Progenitor cell of endocrine pancreas (in vitro differentiated cells): Measurements from ENCODE around the gene LAMA2. TPM values are rescaled to one million over a fixed set of nuclear protein-coding genes. Genes with fewer than 3 reads are reported as not detected.

Experiments
- DNase-seq: peaks from one replicate; pipeline ENCODE4 v3.0.0; 2021; ENCODE audit warnings: low spot score; ENCODE audit not compliant: unreplicated experiment
- H3K27ac Mint-ChIP-seq: 2 replicates; pipeline ENCODE4 v1.8.0; 2021; ENCODE audit warnings: mild to moderate bottlenecking, moderate library complexity, mixed read lengths
- H3K27me3 Mint-ChIP-seq: 2 replicates; pipeline ENCODE4 v1.8.0; 2021; ENCODE audit warnings: mixed read lengths
- H3K36me3 Mint-ChIP-seq: 2 replicates; pipeline ENCODE4 v1.8.0; 2022; ENCODE audit warnings: mixed read lengths; ENCODE audit not compliant: insufficient read depth
- H3K4me1 Mint-ChIP-seq: 2 replicates; pipeline ENCODE4 v1.8.0; 2021; ENCODE audit warnings: low read depth, mixed read lengths
- H3K4me3 Mint-ChIP-seq: 2 replicates; pipeline ENCODE4 v1.8.0; 2021; ENCODE audit warnings: low read depth, mild to moderate bottlenecking, moderate library complexity, mixed read lengths
- H3K9me3 Mint-ChIP-seq: 2 replicates; pipeline ENCODE4 v1.8.0; 2021; ENCODE audit warnings: low read depth, mixed read lengths
- total RNA-seq: library from RNA; stranded (reverse); gene quantifications from 2 replicates; pipeline ENCODE4 v1.2.1, GENCODE V29; 2021
- TF ChIP-seq, protein P1 (sequence below): fragments of 200-600 bp; sonication (generic); IDR thresholded peaks from one replicate; pipeline ENCODE4 v1.5.0; 2021; ENCODE audit warnings: antibody characterized with exemption, mild to moderate bottlenecking; ENCODE audit not compliant: unreplicated experiment

The LAMA2 gene
- total RNA-seq, 1 donor from 2014 or later = 0.22 TPM

DNA sequence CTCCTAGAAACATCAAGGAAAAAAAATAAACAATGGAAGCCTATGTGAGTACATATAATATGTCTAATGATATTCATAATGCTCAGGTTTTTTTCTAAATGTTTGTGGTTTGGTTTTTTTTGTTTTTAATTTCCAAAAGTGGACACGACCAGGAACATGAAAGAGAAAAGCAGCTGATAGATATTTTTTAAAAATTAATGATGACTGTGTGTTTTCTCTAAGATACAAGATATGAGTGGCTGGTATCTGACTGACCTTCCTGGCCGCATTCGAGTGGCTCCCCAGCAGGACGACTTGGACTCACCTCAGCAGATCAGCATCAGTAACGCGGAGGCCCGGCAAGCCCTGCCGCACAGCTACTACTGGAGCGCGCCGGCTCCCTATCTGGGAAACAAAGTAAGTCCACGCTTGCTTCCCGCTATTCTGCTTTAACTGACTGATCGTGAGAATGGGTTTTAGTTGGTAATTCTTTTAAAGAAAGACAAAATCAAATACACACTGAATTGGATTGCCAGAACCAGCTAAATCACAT, 309.6 kb downstream of the LAMA2 start:
- Mint-ChIP-seq H3K36me3 (no peaks in the 10 kb centered on the region), H3K9me3 (no peaks in the 10 kb centered on the region), H3K27ac (no peak overlapping the region), H3K27me3 (peaks cover 17% of the 10 kb centered on the region), H3K4me1 (no peaks in the 10 kb centered on the region), H3K4me3 (no peak overlapping the region)
- TF ChIP-seq, protein P1, sequence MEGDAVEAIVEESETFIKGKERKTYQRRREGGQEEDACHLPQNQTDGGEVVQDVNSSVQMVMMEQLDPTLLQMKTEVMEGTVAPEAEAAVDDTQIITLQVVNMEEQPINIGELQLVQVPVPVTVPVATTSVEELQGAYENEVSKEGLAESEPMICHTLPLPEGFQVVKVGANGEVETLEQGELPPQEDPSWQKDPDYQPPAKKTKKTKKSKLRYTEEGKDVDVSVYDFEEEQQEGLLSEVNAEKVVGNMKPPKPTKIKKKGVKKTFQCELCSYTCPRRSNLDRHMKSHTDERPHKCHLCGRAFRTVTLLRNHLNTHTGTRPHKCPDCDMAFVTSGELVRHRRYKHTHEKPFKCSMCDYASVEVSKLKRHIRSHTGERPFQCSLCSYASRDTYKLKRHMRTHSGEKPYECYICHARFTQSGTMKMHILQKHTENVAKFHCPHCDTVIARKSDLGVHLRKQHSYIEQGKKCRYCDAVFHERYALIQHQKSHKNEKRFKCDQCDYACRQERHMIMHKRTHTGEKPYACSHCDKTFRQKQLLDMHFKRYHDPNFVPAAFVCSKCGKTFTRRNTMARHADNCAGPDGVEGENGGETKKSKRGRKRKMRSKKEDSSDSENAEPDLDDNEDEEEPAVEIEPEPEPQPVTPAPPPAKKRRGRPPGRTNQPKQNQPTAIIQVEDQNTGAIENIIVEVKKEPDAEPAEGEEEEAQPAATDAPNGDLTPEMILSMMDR = no peak
- no peak for DNase-seq

DNA sequence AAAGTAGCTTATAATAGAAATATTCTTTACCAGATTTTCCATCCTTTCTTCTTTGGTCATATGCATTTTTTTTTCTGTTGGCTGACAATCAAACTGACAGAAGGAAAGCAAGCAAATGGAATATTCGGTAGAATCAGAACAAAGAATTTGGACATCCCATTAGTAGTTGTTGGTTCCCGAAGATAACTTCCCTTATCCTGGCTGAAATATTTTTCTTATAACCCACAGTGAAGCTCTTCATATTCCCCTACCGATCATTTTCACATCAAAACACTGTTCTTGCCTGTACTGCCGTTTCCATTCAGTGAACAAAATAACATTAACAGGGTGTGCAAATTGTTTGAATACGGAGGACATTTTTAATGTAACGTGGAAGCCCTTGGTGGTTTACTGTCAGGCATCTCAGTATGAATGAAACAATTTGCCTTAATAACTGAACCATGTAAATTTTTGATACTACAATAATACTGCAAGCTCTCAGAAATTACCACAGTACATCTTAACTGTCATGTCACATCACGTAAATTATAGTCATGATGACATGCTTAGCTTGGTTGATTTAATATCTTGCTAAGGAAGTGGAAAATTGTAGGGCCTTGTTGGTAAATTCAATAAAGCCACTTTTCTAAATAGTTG, 311.5 kb downstream of the LAMA2 start:
- DNase-seq = no peak
- no peak overlapping the region for H3K4me3 Mint-ChIP-seq
- TF ChIP-seq, protein P1 = no peak
- peaks cover 17% of the 10 kb centered on the region for H3K27me3 Mint-ChIP-seq
- H3K4me1 Mint-ChIP-seq = no peaks in the 10 kb centered on the region
- H3K9me3 Mint-ChIP-seq = no peaks in the 10 kb centered on the region
- H3K27ac Mint-ChIP-seq = no peak overlapping the region
- no peaks in the 10 kb centered on the region for H3K36me3 Mint-ChIP-seq

DNA sequence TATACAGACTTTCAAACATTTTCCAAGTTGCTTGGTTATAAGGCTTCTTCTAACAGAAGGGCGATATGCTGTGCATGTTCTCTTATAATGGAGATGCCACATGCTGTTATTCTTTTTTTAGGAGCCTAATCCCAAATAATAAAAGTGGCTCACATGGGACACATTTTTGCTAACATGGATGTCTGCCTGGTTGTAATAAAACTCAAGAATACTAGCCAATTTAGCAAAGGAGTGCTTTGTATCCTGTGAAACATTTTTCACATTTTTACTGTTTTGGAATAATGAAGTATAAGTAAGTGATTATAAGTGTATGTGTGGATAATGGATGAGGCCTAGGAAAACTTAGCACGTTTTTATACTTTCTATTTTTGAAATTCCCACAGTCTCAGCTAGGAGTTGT, 312.2 kb downstream of the LAMA2 start:
- TF ChIP-seq, protein P1 = no peak
- H3K36me3 Mint-ChIP-seq = no peaks in the 10 kb centered on the region
- H3K4me3 Mint-ChIP-seq = no peak overlapping the region
- no peak for DNase-seq
- no peak overlapping the region for H3K27ac Mint-ChIP-seq
- no peaks in the 10 kb centered on the region for H3K4me1 Mint-ChIP-seq
- H3K27me3 Mint-ChIP-seq = peaks cover 17% of the 10 kb centered on the region
- H3K9me3 Mint-ChIP-seq = no peaks in the 10 kb centered on the region

DNA sequence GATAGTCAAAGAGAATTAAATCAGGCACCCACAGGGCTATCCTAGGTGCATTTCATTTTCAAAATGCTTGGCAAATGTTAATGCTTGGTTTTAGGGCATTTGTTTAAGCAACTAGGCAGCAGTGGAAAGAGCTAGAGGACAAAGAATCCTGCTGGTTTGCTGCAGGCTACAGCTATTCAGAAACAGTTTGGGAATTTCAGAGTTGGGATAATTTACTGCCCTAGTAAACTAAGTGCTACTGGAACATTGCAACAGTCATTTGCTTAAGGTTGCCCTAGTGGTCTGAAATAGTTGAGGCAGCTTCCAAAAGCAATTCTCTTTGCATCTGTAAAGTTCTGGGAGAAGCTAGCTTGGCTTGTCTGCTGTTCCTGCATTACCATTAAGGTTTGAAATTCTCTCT, 312.7 kb downstream of the LAMA2 start:
- TF ChIP-seq, protein P1 = no peak
- peaks cover 17% of the 10 kb centered on the region for H3K27me3 Mint-ChIP-seq
- H3K9me3 Mint-ChIP-seq = no peaks in the 10 kb centered on the region
- no peak for DNase-seq
- no peak overlapping the region for H3K27ac Mint-ChIP-seq
- no peaks in the 10 kb centered on the region for H3K4me1 Mint-ChIP-seq
- no peak overlapping the region for H3K4me3 Mint-ChIP-seq
- no peaks in the 10 kb centered on the region for H3K36me3 Mint-ChIP-seq

DNA sequence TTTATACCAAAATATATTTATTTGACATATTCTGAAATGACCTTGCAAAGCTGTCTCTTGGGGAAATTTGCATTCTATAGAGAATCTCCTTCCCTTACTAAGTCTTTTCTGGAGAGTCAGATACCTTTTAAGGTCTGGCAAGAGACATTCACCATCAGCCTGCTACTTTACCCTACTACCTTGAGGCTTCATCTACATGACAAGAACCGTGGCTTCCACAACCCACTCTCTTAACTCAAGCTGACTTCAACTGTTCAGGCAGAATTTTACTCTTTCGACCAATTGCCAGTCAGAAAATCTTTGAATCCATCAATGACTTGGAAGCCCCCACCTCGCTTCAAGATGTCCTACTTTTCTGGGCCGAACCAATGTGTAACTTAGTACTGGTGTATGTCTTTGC, 314.2 kb downstream of the LAMA2 start:
- Mint-ChIP-seq H3K36me3 (no peaks in the 10 kb centered on the region), H3K27me3 (peaks cover 25% of the 10 kb centered on the region), H3K27ac (no peak overlapping the region), H3K9me3 (no peaks in the 10 kb centered on the region), H3K4me1 (no peaks in the 10 kb centered on the region), H3K4me3 (no peak overlapping the region)
- TF ChIP-seq, protein P1 = no peak
- DNase-seq = no peak
